Activated T-cell treated with anti-CD3 and anti-CD28 coated beads, Interleukin-2, amount 50 U/mL, for 4 hours (primary cell): Measurements from ENCODE around the gene FOXB1. TPM values are rescaled to one million over a fixed set of nuclear protein-coding genes. Genes with fewer than 3 reads are reported as not detected.
A peak's percentile ranks its signal among the peaks of the same experiment; 100 is the strongest.

Source experiments
- ATAC-seq, 2 donors: fragments of 200-7000 bp; cut with Tn5 transposase; one replicate each; pipeline ENCODE4 v1.10.0; 2021
- DNase-seq: peaks from one replicate; pipeline ENCODE4 v3.0.0-alpha.2; 2020
- H3K27me3 Mint-ChIP-seq: one replicate; pipeline ENCODE4 v1.8.0; 2021; ENCODE audit warnings: low read depth, mixed read lengths
- H3K36me3 Mint-ChIP-seq: one replicate; pipeline ENCODE4 v1.8.0; 2022; ENCODE audit warnings: mixed read lengths; ENCODE audit not compliant: insufficient read depth
- H3K4me1 Mint-ChIP-seq: one replicate; pipeline ENCODE4 v1.8.0; 2021; ENCODE audit warnings: low read depth, mixed read lengths
- H3K4me3 Mint-ChIP-seq: one replicate; pipeline ENCODE4 v1.8.0; 2021; ENCODE audit warnings: mild to moderate bottlenecking, moderate library complexity, mixed read lengths
- H3K9me3 Mint-ChIP-seq: one replicate; pipeline ENCODE4 v1.8.0; 2021; ENCODE audit warnings: mixed read lengths
- total RNA-seq, 3 donors: library from RNA; stranded (reverse); gene quantifications; one replicate each; pipeline ENCODE4 v1.2.1, GENCODE V29; 2021

Gene FOXB1
- total RNA-seq, 3 donors from 2014 or later = 0.26 to 0.46 (median 0.27) TPM

GRCh38 chr15:59994888-59995557, 9.1 kb upstream of the FOXB1 start:
- no peaks in the 10 kb centered on the region for H3K9me3 Mint-ChIP-seq
- H3K4me3 Mint-ChIP-seq = no peak overlapping the region
- DNase-seq (no peak), ATAC-seq (no peak)
- no peaks in the 10 kb centered on the region for H3K36me3 Mint-ChIP-seq
- peaks cover 20% of the 10 kb centered on the region for H3K4me1 Mint-ChIP-seq
- peaks cover 85% of the 10 kb centered on the region for H3K27me3 Mint-ChIP-seq

GRCh38 chr15:59995568-59996297, 8.4 kb upstream of the FOXB1 start:
- Mint-ChIP-seq H3K9me3 (no peaks in the 10 kb centered on the region), H3K27me3 (peaks cover 88% of the 10 kb centered on the region), H3K4me1 (peaks cover 23% of the 10 kb centered on the region), H3K36me3 (no peaks in the 10 kb centered on the region), H3K4me3 (no peak overlapping the region)
- no peak for DNase-seq
- no peak for ATAC-seq

DNA sequence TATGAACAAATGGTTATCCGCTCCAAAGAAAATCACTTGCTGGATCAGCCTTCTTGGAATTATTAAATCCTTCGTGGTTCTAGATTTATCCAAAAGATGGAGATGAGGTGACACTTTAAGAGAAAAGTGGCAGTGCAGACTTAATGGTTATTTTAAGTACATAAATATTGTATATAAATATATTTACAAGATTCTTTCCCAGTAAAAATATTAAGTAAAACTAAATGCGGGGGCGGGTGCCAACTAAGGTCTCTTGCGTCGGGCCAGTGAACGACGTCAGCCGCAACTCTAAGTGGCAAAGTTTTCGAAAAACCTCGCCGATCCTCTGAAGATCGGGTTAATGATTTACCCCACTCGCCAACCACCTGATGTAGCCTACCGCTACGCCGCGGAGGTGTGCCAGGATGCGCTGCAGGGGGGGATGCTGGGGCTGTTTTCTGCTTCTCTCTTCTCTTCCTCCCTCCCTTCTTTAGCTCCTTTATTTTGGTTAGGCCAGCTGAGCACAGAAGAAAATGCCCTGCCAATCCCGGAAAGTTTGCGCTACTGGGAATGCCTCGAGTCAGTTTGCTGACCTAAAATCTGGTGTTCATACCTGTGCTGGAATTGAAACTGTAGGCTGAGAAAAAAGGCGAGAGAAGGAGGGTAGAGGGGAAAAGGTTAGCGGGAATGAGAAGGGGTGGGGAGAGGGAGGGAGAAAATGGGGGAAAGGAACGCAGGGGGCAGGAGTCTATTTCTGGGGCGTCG, 7.6 kb upstream of the FOXB1 start:
- Mint-ChIP-seq H3K9me3 (peaks cover 3% of the 10 kb centered on the region), H3K4me3 (peak overlapping the region; percentile 11), H3K4me1 (peaks cover 23% of the 10 kb centered on the region), H3K36me3 (no peaks in the 10 kb centered on the region), H3K27me3 (peaks cover 95% of the 10 kb centered on the region)
- ATAC-seq (no peak), DNase-seq (no peak)

DNA sequence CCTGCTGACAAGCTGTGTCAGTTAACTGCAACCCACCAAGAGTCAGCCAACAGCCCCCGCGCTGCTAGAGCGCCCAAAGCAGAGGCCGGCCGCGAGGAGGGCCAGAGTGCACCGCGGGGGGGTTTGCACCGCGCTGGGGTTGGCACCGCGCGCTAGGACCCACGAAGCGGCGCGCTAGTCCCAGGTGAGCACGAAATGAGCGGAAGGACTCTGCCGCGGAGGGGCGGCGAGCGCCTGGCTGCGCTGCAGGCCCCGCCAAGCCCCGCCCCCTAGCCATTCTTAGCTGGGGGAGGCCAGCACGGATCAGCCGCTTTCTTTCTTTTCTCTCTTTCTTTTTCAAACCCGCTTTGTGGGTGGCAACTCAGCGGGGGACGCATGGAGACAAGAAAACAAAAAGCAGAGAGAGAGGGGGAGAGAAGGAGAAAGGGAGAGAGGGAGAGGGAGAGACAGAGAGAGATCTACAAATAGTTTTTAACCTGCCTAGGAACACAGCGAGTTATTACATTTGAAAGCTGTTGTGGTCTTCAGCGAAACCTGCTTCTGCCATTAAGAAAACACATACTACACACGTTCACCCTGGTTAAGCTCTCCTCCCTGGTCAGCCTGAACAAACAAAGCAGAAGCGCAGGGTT, 6.9 kb upstream of the FOXB1 start:
- no peaks in the 10 kb centered on the region for H3K36me3 Mint-ChIP-seq
- DNase-seq (peak; percentile 55), ATAC-seq (peak; percentile 80 to 83)
- H3K4me3 Mint-ChIP-seq = peak overlapping the region; percentile 37
- H3K4me1 Mint-ChIP-seq = peaks cover 26% of the 10 kb centered on the region
- peaks cover 98% of the 10 kb centered on the region for H3K27me3 Mint-ChIP-seq
- H3K9me3 Mint-ChIP-seq = peaks cover 7% of the 10 kb centered on the region

- ATAC-seq = no peak
- H3K36me3 Mint-ChIP-seq = peaks cover 2% of the 10 kb centered on the region
- H3K4me3 Mint-ChIP-seq = no peak overlapping the region
- peaks cover 31% of the 10 kb centered on the region for H3K4me1 Mint-ChIP-seq
- peaks cover 98% of the 10 kb centered on the region for H3K27me3 Mint-ChIP-seq
- DNase-seq = no peak
- peaks cover 15% of the 10 kb centered on the region for H3K9me3 Mint-ChIP-seq
Observed at GRCh38 chr15:59998305-59998949, 5.7 kb upstream of the FOXB1 start.

GRCh38 chr15:59998950-59999611, 5.0 kb upstream of the FOXB1 start:
- DNase-seq = no peak
- H3K36me3 Mint-ChIP-seq = peaks cover 2% of the 10 kb centered on the region
- H3K4me1 Mint-ChIP-seq = peaks cover 34% of the 10 kb centered on the region
- peaks cover 15% of the 10 kb centered on the region for H3K9me3 Mint-ChIP-seq
- no peak for ATAC-seq
- no peak overlapping the region for H3K4me3 Mint-ChIP-seq
- peaks cover 98% of the 10 kb centered on the region for H3K27me3 Mint-ChIP-seq

DNA sequence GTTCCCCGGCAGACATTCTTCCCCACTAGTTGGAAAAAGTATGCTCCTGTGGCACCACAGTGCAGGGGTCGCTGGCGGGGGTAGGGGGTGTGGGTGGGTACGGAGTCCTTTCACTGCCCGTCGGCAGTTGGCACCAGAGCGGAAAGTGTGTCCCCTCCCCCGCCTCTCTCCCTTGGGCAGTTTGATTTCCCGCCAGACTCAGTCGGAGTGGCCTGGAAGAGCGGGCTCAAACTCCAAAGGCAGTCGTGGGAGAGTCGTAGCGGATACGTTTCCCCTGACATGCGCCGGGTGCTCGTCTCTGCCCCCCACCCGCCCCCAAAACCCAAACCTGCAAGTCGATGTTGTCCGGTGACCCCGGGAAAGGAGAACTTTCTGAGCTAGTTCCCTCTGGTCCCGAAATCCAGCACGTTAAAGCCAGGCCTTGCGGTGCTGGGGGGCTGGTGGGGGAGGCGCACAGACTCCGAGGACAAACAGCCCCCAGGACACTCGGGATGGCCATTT, 4.4 kb upstream of the FOXB1 start:
- Mint-ChIP-seq H3K9me3 (peaks cover 15% of the 10 kb centered on the region), H3K27me3 (peaks cover 96% of the 10 kb centered on the region), H3K4me1 (peaks cover 35% of the 10 kb centered on the region), H3K4me3 (no peak overlapping the region), H3K36me3 (peaks cover 2% of the 10 kb centered on the region)
- no peak for ATAC-seq
- no peak for DNase-seq

GRCh38 chr15:60000113-60000823, 3.8 kb upstream of the FOXB1 start:
- Mint-ChIP-seq H3K9me3 (peaks cover 15% of the 10 kb centered on the region), H3K4me1 (peaks cover 38% of the 10 kb centered on the region), H3K4me3 (no peak overlapping the region), H3K36me3 (peaks cover 2% of the 10 kb centered on the region), H3K27me3 (peaks cover 97% of the 10 kb centered on the region)
- DNase-seq = no peak
- no peak for ATAC-seq

- peaks cover 15% of the 10 kb centered on the region for H3K9me3 Mint-ChIP-seq
- peaks cover 45% of the 10 kb centered on the region for H3K4me1 Mint-ChIP-seq
- peaks cover 97% of the 10 kb centered on the region for H3K27me3 Mint-ChIP-seq
- ATAC-seq (no peak), DNase-seq (no peak)
- H3K4me3 Mint-ChIP-seq = no peak overlapping the region
- peaks cover 2% of the 10 kb centered on the region for H3K36me3 Mint-ChIP-seq
Observed at GRCh38 chr15:60000824-60001609, 3.1 kb upstream of the FOXB1 start.

DNA sequence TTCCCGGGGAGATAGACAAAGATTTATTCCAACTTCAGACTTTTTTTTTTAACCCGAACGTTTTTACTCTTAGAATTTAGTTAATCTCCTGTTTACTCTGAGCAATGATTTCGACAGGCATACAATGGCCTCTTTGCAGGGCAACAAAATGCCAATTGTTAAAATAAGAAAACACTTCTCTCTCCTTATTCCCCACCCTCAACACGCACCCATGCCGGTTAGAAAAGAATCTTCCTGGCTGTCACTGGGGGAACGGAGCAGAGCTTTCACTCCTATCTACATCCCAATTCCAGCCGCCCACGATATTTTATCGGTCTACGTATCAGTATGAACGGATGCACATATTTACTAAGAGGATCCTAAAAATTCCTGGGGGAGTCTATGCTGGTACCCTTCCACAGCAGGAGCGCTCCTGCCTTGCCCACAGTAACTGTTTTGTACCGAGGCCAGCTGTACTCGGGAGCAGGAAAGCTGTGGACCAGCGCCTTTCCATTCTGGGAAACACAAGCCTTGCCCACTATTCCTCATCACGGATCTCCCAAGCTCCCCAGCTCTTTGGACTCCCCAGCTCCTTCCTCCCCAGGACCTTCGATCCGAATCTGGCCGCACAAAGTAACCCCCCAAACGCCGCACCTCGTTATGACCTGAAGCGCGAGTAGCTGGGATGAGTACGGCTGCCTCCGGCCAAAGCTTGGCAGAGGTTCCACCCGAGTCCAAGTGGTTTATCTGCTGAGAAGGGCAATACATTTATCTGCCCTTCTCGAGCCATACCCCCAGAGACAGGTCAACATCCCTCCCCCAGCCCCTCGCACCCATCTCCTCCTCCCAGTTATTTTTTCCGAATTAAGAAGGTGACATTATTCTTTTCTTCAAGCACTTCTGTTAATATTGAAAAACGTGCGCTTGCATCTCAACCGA, 2.2 kb upstream of the FOXB1 start:
- Mint-ChIP-seq H3K4me1 (peaks cover 47% of the 10 kb centered on the region), H3K36me3 (peaks cover 2% of the 10 kb centered on the region), H3K9me3 (peaks cover 15% of the 10 kb centered on the region), H3K27me3 (peaks cover 97% of the 10 kb centered on the region), H3K4me3 (no peak overlapping the region)
- DNase-seq (no peak), ATAC-seq (no peak)

GRCh38 chr15:60002528-60003218, 1.4 kb upstream of the FOXB1 start:
- Mint-ChIP-seq H3K27me3 (peaks cover 94% of the 10 kb centered on the region), H3K4me1 (peaks cover 42% of the 10 kb centered on the region), H3K9me3 (peaks cover 15% of the 10 kb centered on the region), H3K4me3 (no peak overlapping the region), H3K36me3 (peaks cover 2% of the 10 kb centered on the region)
- ATAC-seq = no peak
- no peak for DNase-seq
